HCT116 (cell line): Measurements from ENCODE around the gene IGSF3. TPM values are rescaled to one million over a fixed set of nuclear protein-coding genes. Genes with fewer than 3 reads are reported as not detected.
A peak's percentile ranks its signal among the peaks of the same experiment; 100 is the strongest.

ENCODE experiments used
- ATAC-seq: fragments of 200-7000 bp; cut with Tn5 transposase; 2 replicates; pipeline ENCODE4 v1.9.1; 2020; ENCODE audit warnings: mild to moderate bottlenecking, moderate library complexity
- BruUV-seq: library from RNA; stranded (reverse); fragments of 400-500 nt; replicated peaks from 2 replicates; lab custom pipeline; 2021; lab: Mats Ljungman, UMichigan
- CTCF ChIA-PET: fragments of 300-600 bp; sonication (Branson Sonifier 250); formaldehyde crosslinking; loops from one replicate; lab custom pipeline; 2021; ENCODE audit warnings: antibody characterized with exemption; lab: Charles Lee
- POLR2A ChIA-PET: fragments of 300-600, 350-600 bp; sonication (Branson Sonifier 250); formaldehyde crosslinking; loops from one replicate; lab custom pipeline; 2021; ENCODE audit warnings: antibody characterized with exemption; lab: Charles Lee
- RAD21 ChIA-PET, 2 experiments: fragments of 300-600 bp; sonication (Branson Sonifier 250); formaldehyde crosslinking; loops; one replicate each; lab custom pipeline; 2023; ENCODE audit warnings: low total read pairs in 2 of 2; ENCODE audit not compliant: uncharacterized antibody in 2 of 2, unreplicated experiment in 2 of 2, low non-redundant PET in 1 of 2; lab: Charles Lee
- DNase-seq: peaks from one replicate; pipeline ENCODE4 v3.0.0-alpha.2; 2010; ENCODE audit warnings: low read depth, low spot score
- H2AFZ ChIP-seq: fragments of 200-600 bp; shearing (Covaris generic), sonication (generic); 2 replicates; pipeline ENCODE4 v1.6.1; 2017; ENCODE audit warnings: low read depth, mixed run types, mixed read lengths, antibody characterized with exemption, low read length; ENCODE audit not compliant: poor library complexity, severe bottlenecking
- H3K27ac ChIP-seq: 2 replicates; pipeline ENCODE4 v1.5.1; 2012; ENCODE audit warnings: low read depth, low read length
- H3K27me3 ChIP-seq: fragments of 200-600 bp; sonication (generic); 2 replicates; pipeline ENCODE4 v1.6.1; 2016; ENCODE audit warnings: mixed run types, low read length, mixed read lengths; ENCODE audit not compliant: insufficient read depth
- H3K36me3 ChIP-seq, 2 experiments: fragments of 200-500 bp in 1 of 2; fragments of 200-600 bp in 1 of 2; sonication (Bioruptor generic) in 1 of 2; sonication (generic) in 1 of 2; 2 replicates each; pipeline versions ENCODE4 v1.5.1 to v1.6.1; 2014 to 2016; ENCODE audit warnings: low read length in 2 of 2, inconsistent platforms in 1 of 2, mixed read lengths in 1 of 2, mixed run types in 1 of 2; ENCODE audit not compliant: insufficient read depth in 2 of 2, control insufficient read depth in 1 of 2
- H3K4me1 ChIP-seq, 2 experiments: fragments of 200-600 bp in 1 of 2; sonication (generic) in 1 of 2; 2 replicates each; pipeline versions ENCODE4 v1.5.1 to v1.6.1; 2012 to 2017; ENCODE audit warnings: low read length in 2 of 2, inconsistent platforms in 1 of 2, mild to moderate bottlenecking in 1 of 2, mixed read lengths in 1 of 2, mixed run types in 1 of 2, moderate library complexity in 1 of 2; ENCODE audit not compliant: insufficient read depth in 2 of 2, control insufficient read depth in 1 of 2
- H3K4me2 ChIP-seq: fragments of 200-600 bp; sonication (generic); 2 replicates; pipeline ENCODE4 v1.6.1; 2017; ENCODE audit warnings: mixed run types, low read length, mixed read lengths
- H3K4me3 ChIP-seq, 2 experiments: fragments of 200-600 bp in 1 of 2; sonication (generic) in 1 of 2; replicated peaks in 1 of 2; 2 replicates each; pipeline ENCODE4 v1.5.1; 2011 to 2016; ENCODE audit warnings: low read length in 2 of 2, control low read depth in 1 of 2, low read depth in 1 of 2, mild to moderate bottlenecking in 1 of 2, mixed read lengths in 1 of 2, mixed run types in 1 of 2
- H3K79me2 ChIP-seq: fragments of 200-600 bp; sonication (generic); 2 replicates; pipeline ENCODE4 v1.6.1; 2017; ENCODE audit warnings: mild to moderate bottlenecking, mixed run types, low read length, moderate library complexity, mixed read lengths; ENCODE audit not compliant: insufficient read depth
- H3K9ac ChIP-seq: fragments of 200-600 bp; sonication (generic); 2 replicates; pipeline ENCODE4 v1.6.1; 2016; ENCODE audit warnings: low read length, mixed read lengths
- H3K9me2 ChIP-seq: fragments of 200-600 bp; sonication (generic), shearing (Covaris generic); 2 replicates; pipeline ENCODE4 v1.6.1; 2017; ENCODE audit warnings: mixed run types, mild to moderate bottlenecking, moderate library complexity; ENCODE audit not compliant: insufficient read depth
- H3K9me3 ChIP-seq, 2 experiments: fragments of 200-500 bp in 1 of 2; fragments of 200-600 bp in 1 of 2; sonication (Bioruptor generic) in 1 of 2; sonication (generic) in 1 of 2; 2 replicates each; pipeline ENCODE4 v1.6.1; 2014 to 2017; ENCODE audit warnings: low read length in 2 of 2, mixed read lengths in 2 of 2, inconsistent platforms in 1 of 2, low read depth in 1 of 2, mild to moderate bottlenecking in 1 of 2, mixed run types in 1 of 2, moderate library complexity in 1 of 2; ENCODE audit not compliant: control insufficient read depth in 1 of 2, insufficient read depth in 1 of 2
- H4K20me1 ChIP-seq: fragments of 200-600 bp; sonication (generic), shearing (Covaris generic); 2 replicates; pipeline ENCODE4 v1.6.1; 2017; ENCODE audit warnings: mixed run types, mild to moderate bottlenecking, moderate library complexity; ENCODE audit not compliant: insufficient read depth
- EGR1 ChIP-seq: IDR thresholded peaks from 2 replicates; pipeline ENCODE4 v1.6.1; 2012; ENCODE audit warnings: low read depth
- POLR2AphosphoS5 ChIP-seq: IDR thresholded peaks from 2 replicates; pipeline ENCODE4 v1.6.1; 2011; ENCODE audit warnings: mild to moderate bottlenecking, low read depth, low read length, moderate library complexity
- SP1 ChIP-seq: IDR thresholded peaks from 2 replicates; pipeline ENCODE4 v1.6.1; 2012; ENCODE audit warnings: low read depth
- intact Hi-C: fragments of 100-400 bp; cut with micrococcal nuclease; formaldehyde crosslinking; loops from 2 replicates; pipeline ENCODE4 v1.10.0; 2022
- total RNA-seq: library from RNA; stranded (reverse); gene quantifications from one replicate; pipeline ENCODE4 v1.2.1, GENCODE V29; 2021; ENCODE audit not compliant: unreplicated experiment
- TF ChIP-seq, protein P1 (sequence below): IDR thresholded peaks from 2 replicates; pipeline ENCODE4 v1.6.1; 2012; ENCODE audit warnings: low read depth
- TF ChIP-seq, protein P2 (sequence below), 3 experiments: fragments of 200-600 bp in 1 of 3; sonication (generic) in 1 of 3; IDR thresholded peaks in 2 of 3; conservative IDR thresholded peaks in 1 of 3; 2 replicates each; pipeline ENCODE4 v1.5.1; 2012 to 2017; ENCODE audit warnings: low read depth in 2 of 3, low read length in 2 of 3, antibody characterized with exemption in 1 of 3, borderline replicate concordance in 1 of 3, control low read depth in 1 of 3, mild to moderate bottlenecking in 1 of 3, mixed read lengths in 1 of 3, mixed run types in 1 of 3, moderate library complexity in 1 of 3; ENCODE audit not compliant: insufficient read depth in 1 of 3

IGSF3 gene
- total RNA-seq, 1 experiment from 2014 or later, result 18.6 TPM

DNA sequence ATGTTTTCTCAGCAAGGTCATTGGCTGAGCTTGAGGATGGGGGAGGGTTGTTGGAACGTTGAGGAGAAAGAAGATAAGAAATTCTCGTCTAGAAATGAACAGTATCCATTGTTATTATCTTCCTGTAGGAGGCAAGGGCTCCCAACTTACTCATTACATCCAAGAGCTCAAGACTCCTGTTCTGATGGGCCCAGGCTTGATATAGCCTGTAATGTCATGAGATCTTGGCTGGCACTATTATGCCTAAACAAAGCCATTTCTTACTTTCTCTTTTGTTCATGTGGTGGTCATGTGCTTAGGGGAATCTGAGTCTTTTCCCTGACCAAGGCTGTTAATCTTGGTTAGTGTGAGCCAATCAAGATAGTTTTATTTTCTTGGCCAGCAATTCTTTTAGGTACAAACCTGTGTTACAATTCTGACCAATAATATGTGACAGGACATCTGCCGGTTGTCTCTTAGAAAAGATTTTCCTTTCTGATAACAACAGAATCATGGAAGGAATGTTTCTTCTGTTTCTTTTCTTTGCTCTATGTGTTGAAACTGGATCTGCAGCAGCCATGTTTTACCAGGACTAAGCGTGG lies 15.2 kb upstream of the IGSF3 start:
- H3K79me2 ChIP-seq, result no peaks in the 10 kb centered on the region
- ATAC-seq, result no peak
- no peaks in the 10 kb centered on the region for H3K9me2 ChIP-seq
- H3K9me3 ChIP-seq, result no peaks in the 10 kb centered on the region
- H3K9ac ChIP-seq, result no peak overlapping the region
- H3K27ac ChIP-seq, result no peak overlapping the region
- no peaks in the 10 kb centered on the region for H3K36me3 ChIP-seq
- ChIA-PET POLR2A (no interaction called here), RAD21 (no interaction called here), CTCF (no interaction called here)
- H3K27me3 ChIP-seq, result no peaks in the 10 kb centered on the region
- TF ChIP-seq, protein P1, sequence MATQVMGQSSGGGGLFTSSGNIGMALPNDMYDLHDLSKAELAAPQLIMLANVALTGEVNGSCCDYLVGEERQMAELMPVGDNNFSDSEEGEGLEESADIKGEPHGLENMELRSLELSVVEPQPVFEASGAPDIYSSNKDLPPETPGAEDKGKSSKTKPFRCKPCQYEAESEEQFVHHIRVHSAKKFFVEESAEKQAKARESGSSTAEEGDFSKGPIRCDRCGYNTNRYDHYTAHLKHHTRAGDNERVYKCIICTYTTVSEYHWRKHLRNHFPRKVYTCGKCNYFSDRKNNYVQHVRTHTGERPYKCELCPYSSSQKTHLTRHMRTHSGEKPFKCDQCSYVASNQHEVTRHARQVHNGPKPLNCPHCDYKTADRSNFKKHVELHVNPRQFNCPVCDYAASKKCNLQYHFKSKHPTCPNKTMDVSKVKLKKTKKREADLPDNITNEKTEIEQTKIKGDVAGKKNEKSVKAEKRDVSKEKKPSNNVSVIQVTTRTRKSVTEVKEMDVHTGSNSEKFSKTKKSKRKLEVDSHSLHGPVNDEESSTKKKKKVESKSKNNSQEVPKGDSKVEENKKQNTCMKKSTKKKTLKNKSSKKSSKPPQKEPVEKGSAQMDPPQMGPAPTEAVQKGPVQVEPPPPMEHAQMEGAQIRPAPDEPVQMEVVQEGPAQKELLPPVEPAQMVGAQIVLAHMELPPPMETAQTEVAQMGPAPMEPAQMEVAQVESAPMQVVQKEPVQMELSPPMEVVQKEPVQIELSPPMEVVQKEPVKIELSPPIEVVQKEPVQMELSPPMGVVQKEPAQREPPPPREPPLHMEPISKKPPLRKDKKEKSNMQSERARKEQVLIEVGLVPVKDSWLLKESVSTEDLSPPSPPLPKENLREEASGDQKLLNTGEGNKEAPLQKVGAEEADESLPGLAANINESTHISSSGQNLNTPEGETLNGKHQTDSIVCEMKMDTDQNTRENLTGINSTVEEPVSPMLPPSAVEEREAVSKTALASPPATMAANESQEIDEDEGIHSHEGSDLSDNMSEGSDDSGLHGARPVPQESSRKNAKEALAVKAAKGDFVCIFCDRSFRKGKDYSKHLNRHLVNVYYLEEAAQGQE, result no peak
- TF ChIP-seq SP1 (no peak), POLR2AphosphoS5 (no peak)
- intact Hi-C loops, result no loop called here
- DNase-seq, result no peak
- no TSS peak for BruUV-seq
- peaks cover 2 to 7% of the 10 kb centered on the region in 2 experiments; a peak in 3 of 4 replicates for H3K4me1 ChIP-seq
- H2AFZ ChIP-seq, result no peak overlapping the region
- H3K4me2 ChIP-seq, result no peak overlapping the region
- no peaks in the 10 kb centered on the region for H4K20me1 ChIP-seq
- H3K4me3 ChIP-seq, result no peak overlapping the region

GRCh38 chr1:116681343-116681899 lies 13.9 kb upstream of the IGSF3 start:
- Histone ChIP-seq H4K20me1 (no peaks in the 10 kb centered on the region), H3K36me3 (no peaks in the 10 kb centered on the region), H3K9me3 (no peaks in the 10 kb centered on the region), H3K9me2 (no peaks in the 10 kb centered on the region), H3K9ac (no peak overlapping the region), H3K4me2 (no peak overlapping the region), H3K4me3 (no peak overlapping the region), H3K79me2 (no peaks in the 10 kb centered on the region), H3K4me1 (no peaks in the 10 kb centered on the region), H3K27me3 (no peaks in the 10 kb centered on the region), H2AFZ (no peak overlapping the region), H3K27ac (no peak overlapping the region)
- intact Hi-C loops, result no loop called here
- TF ChIP-seq, protein P2, sequence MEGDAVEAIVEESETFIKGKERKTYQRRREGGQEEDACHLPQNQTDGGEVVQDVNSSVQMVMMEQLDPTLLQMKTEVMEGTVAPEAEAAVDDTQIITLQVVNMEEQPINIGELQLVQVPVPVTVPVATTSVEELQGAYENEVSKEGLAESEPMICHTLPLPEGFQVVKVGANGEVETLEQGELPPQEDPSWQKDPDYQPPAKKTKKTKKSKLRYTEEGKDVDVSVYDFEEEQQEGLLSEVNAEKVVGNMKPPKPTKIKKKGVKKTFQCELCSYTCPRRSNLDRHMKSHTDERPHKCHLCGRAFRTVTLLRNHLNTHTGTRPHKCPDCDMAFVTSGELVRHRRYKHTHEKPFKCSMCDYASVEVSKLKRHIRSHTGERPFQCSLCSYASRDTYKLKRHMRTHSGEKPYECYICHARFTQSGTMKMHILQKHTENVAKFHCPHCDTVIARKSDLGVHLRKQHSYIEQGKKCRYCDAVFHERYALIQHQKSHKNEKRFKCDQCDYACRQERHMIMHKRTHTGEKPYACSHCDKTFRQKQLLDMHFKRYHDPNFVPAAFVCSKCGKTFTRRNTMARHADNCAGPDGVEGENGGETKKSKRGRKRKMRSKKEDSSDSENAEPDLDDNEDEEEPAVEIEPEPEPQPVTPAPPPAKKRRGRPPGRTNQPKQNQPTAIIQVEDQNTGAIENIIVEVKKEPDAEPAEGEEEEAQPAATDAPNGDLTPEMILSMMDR (IDR thresholded peaks at IDR 0.05 in 2 of 3, conservative IDR thresholded peaks at IDR 0.05 in 1 of 3; ENCODE audit: borderline replicate concordance in 1 of 3, insufficient read depth in 1 of 3, low read depth in 2 of 3, low read length in 2 of 3), result 0 out of 6 replicates have a peak, but pooled peaks of 1 of the 3 experiments have one; percentile 3
- no peak for TF ChIP-seq EGR1
- ChIA-PET POLR2A (no interaction called here), RAD21 (no interaction called here), CTCF (interaction anchor here (0.6 kb wide), 1 partner anchor 9 kb away, joined by 4 read pairs; no protein-coding TSS in a partner anchor)
- no peak for ATAC-seq
- BruUV-seq, result no TSS peak
- no peak for DNase-seq
